Mesenchymal stem cell (in vitro differentiated cells and primary cell): ENCODE data around the gene METTL18.
"Not testable (repeated sequence)": the region's sequence is repeated elsewhere in the genome, so short reads cannot be mapped to it uniquely, and the experiment has no call there.

Experiments
- DNase-seq: peaks from one replicate; pipeline ENCODE4 v3.0.0-alpha.2; 2013
- H2AFZ ChIP-seq: one replicate; pipeline ENCODE4 v1.6.1; 2013; ENCODE audit warnings: low read depth, mild to moderate bottlenecking, control low read depth, inconsistent platforms, low read length, moderate library complexity
- H2AK5ac ChIP-seq: 2 replicates; pipeline ENCODE4 v1.6.1; 2013; ENCODE audit warnings: low read length, moderate library complexity, mild to moderate bottlenecking, inconsistent platforms; ENCODE audit not compliant: severe bottlenecking
- H2BK120ac ChIP-seq: one replicate; pipeline ENCODE4 v1.6.1; 2013; ENCODE audit warnings: low read depth, mild to moderate bottlenecking, inconsistent platforms, low read length, moderate library complexity
- H2BK12ac ChIP-seq, 2 experiments: one replicate each; pipeline ENCODE4 v1.6.1; 2013; ENCODE audit warnings: inconsistent platforms in 2 of 2, low read length in 2 of 2, mild to moderate bottlenecking in 2 of 2, moderate library complexity in 2 of 2, control low read depth in 1 of 2
- H2BK15ac ChIP-seq: one replicate; pipeline ENCODE4 v1.6.1; 2013; ENCODE audit warnings: mild to moderate bottlenecking, low read depth, inconsistent platforms; ENCODE audit not compliant: poor library complexity, severe bottlenecking
- H2BK5ac ChIP-seq: 2 replicates; pipeline ENCODE4 v1.6.1; 2013; ENCODE audit warnings: low read depth, mild to moderate bottlenecking, low read length, control low read depth, inconsistent platforms; ENCODE audit not compliant: poor library complexity, severe bottlenecking
- H3K14ac ChIP-seq, 2 experiments: one replicate each; pipeline ENCODE4 v1.6.1; 2013; ENCODE audit warnings: inconsistent platforms in 2 of 2, low read length in 2 of 2, control low read depth in 1 of 2, mild to moderate bottlenecking in 1 of 2, moderate library complexity in 1 of 2
- H3K18ac ChIP-seq, 2 experiments: one replicate each; pipeline ENCODE4 v1.6.1; 2013; ENCODE audit warnings: inconsistent platforms in 2 of 2, low read length in 2 of 2, control low read depth in 1 of 2, low read depth in 1 of 2, mild to moderate bottlenecking in 1 of 2
- H3K23ac ChIP-seq, 2 experiments: one replicate each; pipeline ENCODE4 v1.6.1; 2013; ENCODE audit warnings: inconsistent platforms in 2 of 2, low read length in 2 of 2, mild to moderate bottlenecking in 2 of 2, moderate library complexity in 2 of 2, control low read depth in 1 of 2
- H3K27ac ChIP-seq: 2 replicates; pipeline ENCODE4 v1.5.1; 2013; ENCODE audit warnings: mild to moderate bottlenecking, moderate library complexity, low read length, control low read depth, inconsistent platforms; ENCODE audit not compliant: poor library complexity, severe bottlenecking
- H3K27me3 ChIP-seq, 2 experiments: 2 replicates each; pipeline versions ENCODE4 v1.6.1 to v1.7.0; 2013; ENCODE audit warnings: low read length in 2 of 2, mild to moderate bottlenecking in 2 of 2, moderate library complexity in 2 of 2, control low read depth in 1 of 2, inconsistent platforms in 1 of 2; ENCODE audit not compliant: control insufficient read depth in 1 of 2, insufficient read depth in 1 of 2
- H3K36me3 ChIP-seq, 2 experiments: 2 replicates each; pipeline versions ENCODE4 v1.6.1 to v1.7.0; 2013; ENCODE audit warnings: low read length in 2 of 2, control low read depth in 1 of 2, inconsistent platforms in 1 of 2, low read depth in 1 of 2, mild to moderate bottlenecking in 1 of 2; ENCODE audit not compliant: insufficient read depth in 2 of 2, control insufficient read depth in 1 of 2
- H3K4ac ChIP-seq, 2 experiments: one replicate each; pipeline ENCODE4 v1.6.1; 2013; ENCODE audit warnings: inconsistent platforms in 2 of 2, low read length in 2 of 2, mild to moderate bottlenecking in 2 of 2, moderate library complexity in 2 of 2, control low read depth in 1 of 2, low read depth in 1 of 2
- H3K4me1 ChIP-seq: 2 replicates; pipeline ENCODE4 v1.6.1; 2013; ENCODE audit warnings: low read depth, low read length, control low read depth; ENCODE audit not compliant: control insufficient read depth, insufficient read depth
- H3K4me2 ChIP-seq: 2 replicates; pipeline ENCODE4 v1.6.1; 2013; ENCODE audit warnings: low read length, mild to moderate bottlenecking, inconsistent platforms; ENCODE audit not compliant: poor library complexity, severe bottlenecking
- H3K4me3 ChIP-seq, 2 experiments: 2 replicates each; pipeline versions ENCODE4 v1.5.1 to v1.7.0; 2013; ENCODE audit warnings: low read length in 2 of 2, mild to moderate bottlenecking in 2 of 2, control low read depth in 1 of 2, low read depth in 1 of 2; ENCODE audit not compliant: insufficient read depth in 1 of 2
- H3K79me1 ChIP-seq: replicated peaks from 2 replicates; pipeline ENCODE4 v1.6.1; 2013; ENCODE audit warnings: mild to moderate bottlenecking, control low read depth, low read length, inconsistent platforms; ENCODE audit not compliant: poor library complexity, severe bottlenecking
- H3K9ac ChIP-seq: 2 replicates; pipeline ENCODE4 v1.7.0; 2013; ENCODE audit warnings: mild to moderate bottlenecking, low read length, moderate library complexity
- H3K9me3 ChIP-seq: 2 replicates; pipeline ENCODE4 v1.7.0; 2013; ENCODE audit warnings: mild to moderate bottlenecking, low read length; ENCODE audit not compliant: control insufficient read depth
- H4K8ac ChIP-seq: one replicate; pipeline ENCODE4 v1.6.1; 2013; ENCODE audit warnings: inconsistent platforms, mild to moderate bottlenecking, low read length, moderate library complexity
- H4K91ac ChIP-seq: one replicate; pipeline ENCODE4 v1.6.1; 2013; ENCODE audit warnings: mild to moderate bottlenecking, low read length, inconsistent platforms
- WGBS: methylation state at CpG from one replicate; pipeline ENCODE4 v1.1.7; 2013; ENCODE audit warnings: mixed read lengths; 5-methylcytosine and 5-hydroxymethylcytosine counted together

The METTL18 gene

DNA sequence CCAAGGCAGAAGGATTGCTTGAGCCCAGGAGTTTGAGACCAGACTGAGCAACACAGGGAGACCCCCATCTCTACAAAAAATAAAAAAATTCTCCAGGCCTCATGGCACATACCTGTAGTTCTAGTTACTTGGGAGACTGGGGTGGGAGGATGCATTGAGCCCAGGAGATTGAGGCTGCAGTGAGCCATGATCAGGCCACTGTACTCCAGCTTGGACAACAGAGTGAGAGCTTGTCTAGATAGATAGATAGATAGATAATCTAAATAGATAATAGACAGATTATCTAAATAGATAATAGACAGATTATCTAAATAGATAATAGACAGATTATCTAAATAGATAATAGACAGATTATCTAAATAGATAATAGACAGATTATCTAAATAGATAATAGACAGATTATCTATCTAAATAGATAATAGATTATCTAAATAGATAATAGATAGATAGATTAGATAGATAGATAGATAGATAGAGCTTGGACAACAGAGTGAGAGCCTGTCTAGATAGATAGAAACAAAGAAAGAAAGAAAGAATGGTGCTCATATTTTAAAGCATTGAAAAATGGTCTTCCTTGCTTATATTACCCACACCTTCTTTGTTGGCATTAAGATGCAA is 16.8 kb upstream of the METTL18 start:
- not testable (repeated sequence) for H2AK5ac ChIP-seq, H3K79me1 ChIP-seq, H3K36me3 ChIP-seq, H3K23ac ChIP-seq, DNase-seq, H3K27me3 ChIP-seq, H3K18ac ChIP-seq, H2AFZ ChIP-seq, H2BK5ac ChIP-seq, H3K4me1 ChIP-seq, H3K9ac ChIP-seq, H3K9me3 ChIP-seq, H4K91ac ChIP-seq, H3K4me3 ChIP-seq, H4K8ac ChIP-seq, H3K27ac ChIP-seq, H3K14ac ChIP-seq, H3K4me2 ChIP-seq, H3K4ac ChIP-seq, H2BK15ac ChIP-seq, H2BK12ac ChIP-seq
- peak overlapping the region; percentile 19 for H2BK120ac ChIP-seq

DNA sequence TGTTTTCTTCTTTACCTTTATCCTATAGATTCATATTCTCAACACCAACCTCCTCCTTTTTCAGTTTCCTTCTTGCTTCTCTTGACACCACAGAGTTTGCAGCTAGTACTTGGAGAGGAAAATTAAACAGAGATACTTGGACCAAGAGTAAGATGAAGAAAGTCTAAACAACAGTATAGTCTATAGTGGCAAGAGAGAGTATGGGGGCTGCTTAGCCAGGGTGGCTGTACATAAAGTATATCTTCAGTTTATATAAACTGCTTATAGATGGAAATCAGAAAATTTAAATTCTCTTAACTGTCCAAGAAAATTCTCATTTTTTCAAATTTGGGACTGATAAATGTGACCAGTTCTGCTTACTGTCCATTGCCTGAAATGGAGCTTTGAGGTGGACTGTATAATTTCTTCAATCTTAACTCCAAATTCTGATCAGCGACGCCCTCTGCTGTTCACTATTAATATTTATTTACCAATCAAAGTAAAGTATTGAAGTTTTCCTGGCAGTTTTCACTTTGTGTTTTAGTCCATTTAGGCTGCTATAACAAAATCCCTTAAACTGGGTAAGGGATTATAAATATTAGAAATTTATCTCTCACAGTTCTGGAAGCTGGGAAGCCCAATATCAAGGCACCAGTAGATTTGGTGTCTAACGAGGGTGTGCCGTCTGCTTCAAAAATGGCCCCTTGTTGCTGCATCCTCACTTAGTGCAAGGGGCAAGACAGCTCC is 14.8 kb upstream of the METTL18 start:
- Histone ChIP-seq H2BK12ac (no peak overlapping the region), H2BK5ac (no peak overlapping the region), H3K27me3 (no peaks in the 10 kb centered on the region), H3K27ac (no peak overlapping the region), H3K9ac (no peak overlapping the region), H4K8ac (no peak overlapping the region), H3K36me3 (peaks cover 3 to 17% of the 10 kb centered on the region in 2 experiments), H3K4me1 (no peaks in the 10 kb centered on the region), H3K9me3 (no peaks in the 10 kb centered on the region), H2AK5ac (no peak overlapping the region), H2AFZ (no peak overlapping the region), H3K4me2 (no peak overlapping the region), H3K23ac (no peak overlapping the region), H3K14ac (no peak overlapping the region), H2BK15ac (no peak overlapping the region), H4K91ac (no peak overlapping the region), H3K4ac (no peak overlapping the region), H3K18ac (no peak overlapping the region), H3K4me3 (no peak overlapping the region), H3K79me1 (peaks cover 5% of the 10 kb centered on the region), H2BK120ac (no peak overlapping the region)
- 100% methylated on average over 2 of the region's 4 CpGs for WGBS
- DNase-seq = peak; percentile 48

DNA sequence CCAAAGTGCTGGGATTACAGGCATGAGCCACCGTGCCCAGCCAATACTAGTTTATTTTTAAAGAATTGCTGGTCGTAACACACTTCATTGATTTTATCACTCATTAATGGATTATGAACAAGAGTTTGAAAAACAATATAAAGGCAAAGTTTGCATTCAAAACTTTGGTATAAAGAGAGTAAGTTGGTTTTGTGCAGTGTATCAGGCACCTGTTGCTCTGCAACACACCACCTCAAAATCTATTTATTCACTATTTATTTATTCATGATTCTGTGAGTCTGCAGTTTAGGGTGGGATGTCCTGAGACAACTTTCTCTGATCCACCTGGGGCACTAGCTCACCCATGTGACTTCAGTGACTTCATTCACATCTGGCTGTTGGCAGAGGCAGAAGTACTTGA is 10.2 kb upstream of the METTL18 start:
- Histone ChIP-seq H4K91ac (no peak overlapping the region), H2BK12ac (no peak overlapping the region), H3K36me3 (peaks cover 3 to 31% of the 10 kb centered on the region in 2 experiments), H3K27me3 (no peaks in the 10 kb centered on the region), H3K9me3 (no peaks in the 10 kb centered on the region), H3K4me3 (no peak overlapping the region), H3K79me1 (peaks cover 7% of the 10 kb centered on the region), H3K23ac (no peak overlapping the region), H3K4ac (no peak overlapping the region), H3K18ac (no peak overlapping the region), H3K9ac (no peak overlapping the region), H3K14ac (no peak overlapping the region), H2BK15ac (no peak overlapping the region), H3K27ac (no peak overlapping the region), H3K4me1 (no peaks in the 10 kb centered on the region), H2BK5ac (no peak overlapping the region), H2AFZ (no peak overlapping the region), H2AK5ac (no peak overlapping the region), H4K8ac (no peak overlapping the region), H2BK120ac (no peak overlapping the region), H3K4me2 (no peak overlapping the region)
- WGBS = no CpG with 5 or more reads among the region's 2 CpGs
- DNase-seq = no peak

DNA sequence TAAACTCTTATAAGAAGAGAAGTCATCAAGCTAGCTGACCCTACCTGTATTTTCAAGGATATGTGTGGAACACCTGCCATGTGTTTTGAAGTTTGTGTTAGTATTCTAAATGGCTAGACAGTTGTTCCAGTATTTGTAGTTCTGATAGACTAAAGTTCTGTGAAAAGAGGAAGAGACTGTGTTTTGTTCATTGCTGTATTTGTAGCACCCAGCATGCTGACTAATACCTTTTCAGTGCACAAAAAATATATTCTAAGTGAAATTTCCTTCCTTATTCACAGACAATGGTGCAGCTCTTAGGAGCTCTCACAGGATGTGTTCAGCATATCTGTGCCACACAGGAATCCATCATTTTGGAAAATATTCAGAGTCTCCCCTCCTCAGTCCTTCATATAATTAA is 8.2 kb upstream of the METTL18 start:
- no peak overlapping the region for H3K18ac ChIP-seq
- no peak overlapping the region for H4K8ac ChIP-seq
- no peak overlapping the region for H3K23ac ChIP-seq
- DNase-seq = no peak
- H3K14ac ChIP-seq = no peak overlapping the region
- no peaks in the 10 kb centered on the region for H3K9me3 ChIP-seq
- H2BK12ac ChIP-seq = no peak overlapping the region
- no peak overlapping the region for H3K4me2 ChIP-seq
- H3K9ac ChIP-seq = no peak overlapping the region
- H3K27ac ChIP-seq = no peak overlapping the region
- H4K91ac ChIP-seq = no peak overlapping the region
- peaks cover 3 to 31% of the 10 kb centered on the region in 2 experiments for H3K36me3 ChIP-seq
- H2BK120ac ChIP-seq = no peak overlapping the region
- no peak overlapping the region for H2AFZ ChIP-seq
- no peaks in the 10 kb centered on the region for H3K4me1 ChIP-seq
- no peak overlapping the region for H2BK15ac ChIP-seq
- H3K4ac ChIP-seq = no peak overlapping the region
- H2BK5ac ChIP-seq = no peak overlapping the region
- no peaks in the 10 kb centered on the region for H3K27me3 ChIP-seq
- no peak overlapping the region for H3K4me3 ChIP-seq
- no peak overlapping the region for H2AK5ac ChIP-seq
- peaks cover 15% of the 10 kb centered on the region for H3K79me1 ChIP-seq
